Suppressor macrophage treated with lipopolysaccharide for 4 hours (primary cell): ENCODE data around the gene FUNDC2.

Source experiments
- DNase-seq: peaks from one replicate; pipeline ENCODE4 v3.0.0-alpha.2; 2020

The FUNDC2 gene

GRCh38 chrX:155023907-155024833, 2.5 kb upstream of the FUNDC2 start:
- DNase-seq = no peak

- no peak for DNase-seq
Observed at GRCh38 chrX:155026420-155026726, 271 bp upstream of the FUNDC2 start.

GRCh38 chrX:155027509-155028066, 944 bp downstream of the FUNDC2 start:
- peak; percentile 76 for DNase-seq

- DNase-seq = no peak
Observed at GRCh38 chrX:155028129-155028528, 1.5 kb downstream of the FUNDC2 start.

GRCh38 chrX:155028877-155029291, 2.2 kb downstream of the FUNDC2 start:
- DNase-seq = peak; percentile 20

- DNase-seq = no peak
Observed at GRCh38 chrX:155031657-155032056, 5.0 kb downstream of the FUNDC2 start.

- DNase-seq = no peak
Observed at GRCh38 chrX:155035688-155036087, 9.0 kb downstream of the FUNDC2 start.

GRCh38 chrX:155046129-155046810, 19.6 kb downstream of the FUNDC2 start:
- no peak for DNase-seq

- no peak for DNase-seq
Observed at GRCh38 chrX:155046811-155047528, 20.3 kb downstream of the FUNDC2 start.

- peak; percentile 57 for DNase-seq
Observed at GRCh38 chrX:155048977-155049619, 22.5 kb downstream of the FUNDC2 start.

- DNase-seq = no peak
Observed at GRCh38 chrX:155052738-155053498, 26.3 kb downstream of the FUNDC2 start.

- no peak for DNase-seq
Observed at GRCh38 chrX:155053656-155054055, 27.0 kb downstream of the FUNDC2 start.

GRCh38 chrX:155054255-155054654, 27.6 kb downstream of the FUNDC2 start:
- no peak for DNase-seq

- no peak for DNase-seq
Observed at GRCh38 chrX:155055494-155055893, 28.9 kb downstream of the FUNDC2 start.

- no peak for DNase-seq
Observed at GRCh38 chrX:155056471-155056870, 29.8 kb downstream of the FUNDC2 start.

- DNase-seq = peak; percentile 53
Observed at GRCh38 chrX:155056877-155057792, 30.5 kb downstream of the FUNDC2 start.

- no peak for DNase-seq
Observed at GRCh38 chrX:155061760-155062159, 35.1 kb downstream of the FUNDC2 start.

GRCh38 chrX:155065035-155065734, 38.5 kb downstream of the FUNDC2 start:
- peak; percentile 45 for DNase-seq

GRCh38 chrX:155068165-155068564, 41.5 kb downstream of the FUNDC2 start:
- peak; percentile 54 for DNase-seq

- DNase-seq = no peak
Observed at GRCh38 chrX:155069414-155069813, 42.8 kb downstream of the FUNDC2 start.
